ENCODE results near the gene ADGRE3.

Gene ADGRE3

DNA sequence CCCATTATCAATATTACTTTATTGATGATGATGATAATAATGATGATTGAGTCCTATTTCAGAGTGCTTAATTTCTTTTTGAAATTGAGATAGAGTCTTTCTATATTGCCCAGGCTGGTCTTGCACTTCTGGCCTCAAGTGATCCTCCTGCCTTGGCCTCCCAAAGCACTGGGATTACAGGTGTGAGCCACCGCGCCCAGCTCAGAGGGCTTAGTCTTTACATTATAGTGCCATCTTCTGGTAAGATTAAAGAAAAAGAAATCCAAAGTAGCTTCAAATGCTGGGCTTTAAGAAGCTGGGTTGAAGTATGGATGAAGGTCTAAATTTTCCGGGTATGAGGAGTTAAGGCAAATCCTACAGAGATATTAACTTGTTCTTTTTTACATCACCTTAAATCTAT is 11.8 kb upstream of the ADGRE3 start:
- TF ChIP-seq, protein P1, sequence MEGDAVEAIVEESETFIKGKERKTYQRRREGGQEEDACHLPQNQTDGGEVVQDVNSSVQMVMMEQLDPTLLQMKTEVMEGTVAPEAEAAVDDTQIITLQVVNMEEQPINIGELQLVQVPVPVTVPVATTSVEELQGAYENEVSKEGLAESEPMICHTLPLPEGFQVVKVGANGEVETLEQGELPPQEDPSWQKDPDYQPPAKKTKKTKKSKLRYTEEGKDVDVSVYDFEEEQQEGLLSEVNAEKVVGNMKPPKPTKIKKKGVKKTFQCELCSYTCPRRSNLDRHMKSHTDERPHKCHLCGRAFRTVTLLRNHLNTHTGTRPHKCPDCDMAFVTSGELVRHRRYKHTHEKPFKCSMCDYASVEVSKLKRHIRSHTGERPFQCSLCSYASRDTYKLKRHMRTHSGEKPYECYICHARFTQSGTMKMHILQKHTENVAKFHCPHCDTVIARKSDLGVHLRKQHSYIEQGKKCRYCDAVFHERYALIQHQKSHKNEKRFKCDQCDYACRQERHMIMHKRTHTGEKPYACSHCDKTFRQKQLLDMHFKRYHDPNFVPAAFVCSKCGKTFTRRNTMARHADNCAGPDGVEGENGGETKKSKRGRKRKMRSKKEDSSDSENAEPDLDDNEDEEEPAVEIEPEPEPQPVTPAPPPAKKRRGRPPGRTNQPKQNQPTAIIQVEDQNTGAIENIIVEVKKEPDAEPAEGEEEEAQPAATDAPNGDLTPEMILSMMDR (IDR thresholded peaks at IDR 0.05; ENCODE audit: low read depth, low read length, missing control alignments), result no peak
- DNase-seq (ENCODE audit: extremely low read depth, low read depth), result no peak
- H3K4me3 ChIP-seq (replicated peaks; ENCODE audit: low read depth, low read length), result no peak overlapping the region

DNA sequence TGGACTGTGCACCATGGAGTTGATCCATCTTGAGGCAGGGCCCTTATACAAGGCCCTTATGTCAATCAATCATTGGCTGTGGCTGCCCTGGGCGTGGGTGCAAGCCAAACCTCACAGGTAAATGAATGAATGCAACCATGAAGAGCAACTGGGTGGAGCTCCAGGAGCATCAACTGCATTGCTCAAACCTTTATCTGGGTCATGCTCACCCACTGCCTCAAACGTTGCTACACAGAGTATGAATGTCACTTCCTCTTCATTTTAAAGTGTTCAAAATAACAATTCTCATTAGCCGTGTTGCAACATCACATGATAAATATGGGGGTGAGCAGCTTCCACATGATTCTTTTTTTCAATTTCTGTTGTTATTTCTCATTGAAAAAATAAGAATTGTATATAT is 8.8 kb upstream of the ADGRE3 start:
- TF ChIP-seq, protein P1 (IDR thresholded peaks at IDR 0.05; ENCODE audit: low read depth, low read length, missing control alignments), result no peak
- no peak for DNase-seq (ENCODE audit: extremely low read depth, low read depth)
- H3K4me3 ChIP-seq (replicated peaks; ENCODE audit: low read depth, low read length), result no peak overlapping the region

DNA sequence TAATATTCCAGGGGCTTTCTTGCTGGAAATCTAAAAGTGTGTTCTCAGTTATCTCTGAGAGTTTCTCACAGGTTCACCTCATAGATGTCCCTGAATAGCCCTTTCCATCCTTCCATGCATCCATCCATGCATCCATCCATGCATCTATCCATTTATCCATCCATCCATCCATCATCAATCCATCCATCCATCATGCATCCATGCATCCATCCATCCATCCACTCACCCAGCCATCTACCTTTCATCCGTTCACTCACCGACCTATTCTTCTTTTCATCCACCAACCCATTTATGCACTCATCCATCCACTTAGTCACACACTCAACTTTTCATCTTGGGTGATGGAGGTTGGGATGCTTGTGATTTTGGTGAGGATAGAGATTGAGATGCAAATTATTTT is 7.4 kb upstream of the ADGRE3 start:
- no peak overlapping the region for H3K4me3 ChIP-seq (replicated peaks; ENCODE audit: low read depth, low read length)
- TF ChIP-seq, protein P1 (IDR thresholded peaks at IDR 0.05; ENCODE audit: low read depth, low read length, missing control alignments), result no peak
- DNase-seq (ENCODE audit: extremely low read depth, low read depth), result no peak

DNA sequence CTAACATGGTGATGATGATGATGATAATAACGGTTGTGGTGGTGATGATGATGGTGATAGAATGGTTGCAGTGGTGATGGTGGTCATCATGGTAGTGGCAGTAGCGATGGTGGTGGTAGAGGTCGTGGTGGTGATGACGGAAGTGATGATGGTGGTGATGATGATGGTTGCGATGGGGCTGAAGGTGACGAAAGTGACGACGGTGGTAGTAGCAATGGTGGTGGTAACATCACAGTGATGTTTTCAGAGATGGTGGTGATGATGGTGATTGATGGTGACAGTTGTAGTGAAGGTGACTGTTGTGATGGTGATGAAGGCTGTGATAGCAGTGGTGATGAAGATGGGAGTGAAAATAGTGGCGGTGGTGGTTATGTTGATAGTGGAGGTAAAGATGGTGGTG is 3.6 kb upstream of the ADGRE3 start:
- DNase-seq (ENCODE audit: extremely low read depth, low read depth), result no peak
- H3K4me3 ChIP-seq (replicated peaks; ENCODE audit: low read depth, low read length), result no peak overlapping the region
- TF ChIP-seq, protein P1 (IDR thresholded peaks at IDR 0.05; ENCODE audit: low read depth, low read length, missing control alignments), result no peak

DNA sequence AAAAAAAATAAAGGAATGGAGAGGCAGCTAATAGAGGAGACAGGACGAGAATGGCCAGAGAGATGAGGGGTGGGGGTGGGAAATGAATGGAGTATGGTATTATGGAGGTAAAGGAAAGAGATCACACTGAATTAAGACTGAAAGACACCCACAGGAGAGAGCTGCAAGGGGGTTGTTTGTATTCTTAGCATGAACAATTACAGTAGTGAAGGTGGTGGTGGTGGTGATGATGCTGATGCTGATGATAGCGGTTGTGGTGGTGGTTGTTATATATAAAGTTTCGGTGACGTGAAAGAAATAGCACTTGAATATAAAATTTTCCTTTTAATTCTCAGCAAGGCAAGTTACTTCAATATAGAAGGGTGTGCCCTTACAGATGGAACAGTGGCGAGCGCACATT is 2.8 kb upstream of the ADGRE3 start:
- TF ChIP-seq, protein P1 (IDR thresholded peaks at IDR 0.05; ENCODE audit: low read depth, low read length, missing control alignments), result no peak
- no peak overlapping the region for H3K4me3 ChIP-seq (replicated peaks; ENCODE audit: low read depth, low read length)
- DNase-seq (ENCODE audit: extremely low read depth, low read depth), result no peak

DNA sequence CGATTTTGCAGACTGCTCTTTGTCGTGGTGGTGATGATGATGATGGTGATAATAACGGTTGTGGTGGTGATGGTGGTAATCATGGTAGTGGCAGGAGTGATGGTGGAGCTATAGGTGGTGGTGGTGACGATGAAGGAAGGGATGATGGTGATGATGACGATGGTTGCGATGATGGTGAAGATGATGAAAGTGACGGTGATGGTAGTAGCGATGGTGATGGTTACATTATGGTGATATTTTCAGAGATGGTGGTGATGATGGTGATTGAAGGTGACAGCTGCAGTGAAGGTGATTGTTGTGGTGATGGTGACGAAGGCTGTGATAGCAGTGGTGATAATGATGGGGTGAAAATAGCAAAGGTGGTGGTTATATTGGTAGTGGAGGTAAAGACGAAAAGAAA is 2.1 kb upstream of the ADGRE3 start:
- TF ChIP-seq, protein P1 (IDR thresholded peaks at IDR 0.05; ENCODE audit: low read depth, low read length, missing control alignments), result no peak
- H3K4me3 ChIP-seq (replicated peaks; ENCODE audit: low read depth, low read length), result no peak overlapping the region
- DNase-seq (ENCODE audit: extremely low read depth, low read depth), result no peak

DNA sequence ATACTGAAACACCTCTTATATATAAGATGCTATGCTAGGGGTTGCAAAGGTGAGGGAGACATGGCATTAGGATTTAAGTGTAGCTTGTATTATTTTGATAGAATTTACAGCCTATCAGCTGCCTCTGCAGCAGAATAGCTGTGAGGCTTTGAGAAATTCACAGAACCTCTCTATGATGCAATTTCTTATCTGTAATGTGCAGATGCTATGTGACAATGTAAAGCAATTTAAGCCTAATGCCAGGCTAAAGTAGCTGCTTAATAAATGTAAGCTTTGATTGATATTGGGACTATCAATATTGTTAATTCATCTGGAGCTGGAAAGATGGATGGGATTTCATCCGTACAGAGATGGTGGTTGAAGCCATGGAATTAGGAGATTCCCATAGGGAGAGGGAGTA is 1.6 kb downstream of the ADGRE3 start:
- H3K4me3 ChIP-seq (replicated peaks; ENCODE audit: low read depth, low read length), result no peak overlapping the region
- DNase-seq (ENCODE audit: extremely low read depth, low read depth), result no peak
- TF ChIP-seq, protein P1 (IDR thresholded peaks at IDR 0.05; ENCODE audit: low read depth, low read length, missing control alignments), result no peak
